ENCODE measurements around the gene ATP4B.

The ATP4B gene

DNA sequence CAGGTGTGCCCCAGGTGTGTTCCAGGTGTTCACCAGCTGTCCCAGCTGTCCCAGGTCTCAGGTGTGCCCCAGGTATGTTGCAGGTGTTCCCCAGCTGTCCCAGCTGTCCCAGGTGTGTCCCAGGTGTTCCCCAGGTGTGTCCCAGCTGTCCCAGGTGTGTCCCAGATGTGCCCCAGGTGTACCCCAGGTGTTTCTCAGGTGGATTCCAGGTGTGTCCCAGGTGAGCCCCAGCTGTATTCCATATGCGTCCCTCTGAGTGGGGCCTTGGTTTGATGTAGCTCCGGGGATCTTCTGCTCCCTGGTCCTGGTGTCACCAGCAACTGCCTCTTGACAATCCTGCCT lies 8.3 kb upstream of the ATP4B start:
- H3K4me3 ChIP-seq (ENCODE audit: low read depth, low read length): no peak overlapping the region
- TF ChIP-seq ZNF140 (tag by site-specific recombination; IDR thresholded peaks at IDR 0.05): no peak
- TF ChIP-seq ZEB2 (tag by site-specific recombination; IDR thresholded peaks at IDR 0.05): peak; percentile 99
- no peaks in the 10 kb centered on the region for H3K4me1 ChIP-seq (ENCODE audit: control insufficient read depth, insufficient read depth, low read length)
- CTCF ChIA-PET: interaction anchor here (0.6 to 1.2 kb wide), 2 partner anchors 58 to 207 kb away, joined by 3 to 4 read pairs; no protein-coding TSS in a partner anchor
- H3K27ac ChIP-seq (ENCODE audit: extremely low read depth, low read depth, low read length): no peak overlapping the region
- POLR2A ChIA-PET: interaction anchor here (0.7 kb wide), 1 partner anchor 223 kb away, joined by 4 read pairs; no protein-coding TSS in a partner anchor
- no peaks in the 10 kb centered on the region for H3K9me3 ChIP-seq (ENCODE audit: control insufficient read depth, insufficient read depth, low read depth, low read length)
- H3K36me3 ChIP-seq (ENCODE audit: control insufficient read depth in 2 of 2, insufficient read depth in 1 of 2, low read length in 2 of 2): no peaks in the 10 kb centered on the region

GRCh38 chr13:113665597-113666328 lies 7.8 kb upstream of the ATP4B start:
- H3K36me3 ChIP-seq (ENCODE audit: control insufficient read depth in 2 of 2, insufficient read depth in 1 of 2, low read length in 2 of 2): no peaks in the 10 kb centered on the region
- no peaks in the 10 kb centered on the region for H3K4me1 ChIP-seq (ENCODE audit: control insufficient read depth, insufficient read depth, low read length)
- TF ChIP-seq ZNF768 (tag by site-specific recombination; IDR thresholded peaks at IDR 0.05) (no peak), ZEB2 (tag by site-specific recombination; IDR thresholded peaks at IDR 0.05) (peak; percentile 100)
- no peak overlapping the region for H3K4me3 ChIP-seq (ENCODE audit: low read depth, low read length)
- no peaks in the 10 kb centered on the region for H3K9me3 ChIP-seq (ENCODE audit: control insufficient read depth, insufficient read depth, low read depth, low read length)
- CTCF ChIA-PET: interaction anchor here (0.5 to 1.2 kb wide), 2 partner anchors 59 to 563 kb away, joined by 3 to 4 read pairs; no protein-coding TSS in a partner anchor
- no peak overlapping the region for H3K27ac ChIP-seq (ENCODE audit: extremely low read depth, low read depth, low read length)
- POLR2A ChIA-PET: interaction anchor here (0.7 kb wide), 1 partner anchor 223 kb away, joined by 4 read pairs; no protein-coding TSS in a partner anchor

DNA sequence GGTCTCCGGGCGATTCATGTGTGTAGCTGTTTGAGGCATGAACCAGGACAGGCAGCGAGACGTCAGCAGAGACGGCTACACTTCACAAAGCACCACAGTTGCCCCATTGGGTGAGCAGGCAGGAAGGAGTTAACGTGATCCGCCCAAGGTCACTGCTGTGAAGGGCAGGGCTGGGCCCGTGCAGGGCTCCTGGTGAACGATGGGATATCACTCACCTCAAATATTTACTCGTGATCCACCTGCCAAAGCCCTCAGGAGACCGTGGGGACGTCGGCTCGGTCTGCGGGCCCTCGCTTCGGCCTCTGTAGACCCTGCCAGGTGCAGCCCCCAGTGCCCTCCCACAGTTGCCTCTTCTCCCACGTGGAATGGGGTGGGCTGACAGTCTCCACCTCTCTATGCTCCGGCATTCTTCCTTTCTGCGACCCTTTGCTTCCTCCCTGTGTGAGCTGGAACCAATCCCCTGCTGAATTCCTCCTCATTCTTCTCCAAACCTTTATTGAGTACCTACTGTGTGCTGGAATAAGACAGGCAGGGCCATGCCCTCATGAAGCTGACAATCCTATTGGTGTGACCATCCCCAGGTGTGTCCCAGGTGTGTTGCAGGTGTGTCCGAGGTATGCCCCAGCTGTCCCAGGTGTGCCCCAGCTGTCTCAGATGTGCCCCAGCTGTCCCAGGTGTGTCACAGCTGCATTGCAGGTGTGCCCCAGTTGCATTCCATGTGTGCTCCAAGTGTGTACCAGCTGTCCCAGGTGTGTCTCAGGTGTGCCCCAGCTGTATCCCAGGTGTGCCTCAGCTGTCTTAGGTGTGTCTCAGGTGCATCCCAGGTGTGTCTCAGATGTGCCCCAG lies 7.0 kb upstream of the ATP4B start:
- H3K27ac ChIP-seq (ENCODE audit: extremely low read depth, low read depth, low read length): no peak overlapping the region
- TF ChIP-seq ZSCAN4 (tag by site-specific recombination; IDR thresholded peaks at IDR 0.05) (no peak), ZNF677 (tag by site-specific recombination; IDR thresholded peaks at IDR 0.05) (no peak), PRDM2 (tag by site-specific recombination; IDR thresholded peaks at IDR 0.05; ENCODE audit: borderline replicate concordance) (no peak), ZNF184 (tag by site-specific recombination; IDR thresholded peaks at IDR 0.05) (no peak)
- POLR2A ChIA-PET: no interaction called here
- H3K4me3 ChIP-seq (ENCODE audit: low read depth, low read length): no peak overlapping the region
- H3K9me3 ChIP-seq (ENCODE audit: control insufficient read depth, insufficient read depth, low read depth, low read length): no peaks in the 10 kb centered on the region
- H3K4me1 ChIP-seq (ENCODE audit: control insufficient read depth, insufficient read depth, low read length): no peaks in the 10 kb centered on the region
- H3K36me3 ChIP-seq (ENCODE audit: control insufficient read depth in 2 of 2, insufficient read depth in 1 of 2, low read length in 2 of 2): no peaks in the 10 kb centered on the region
- CTCF ChIA-PET: interaction anchor here (0.5 to 0.6 kb wide), 2 partner anchors 25 to 564 kb away, joined by 3 read pairs; no protein-coding TSS in a partner anchor

GRCh38 chr13:113663934-113664333 lies 5.9 kb upstream of the ATP4B start:
- H3K4me3 ChIP-seq (ENCODE audit: low read depth, low read length): no peak overlapping the region
- TF ChIP-seq ZNF280C (tag by site-specific recombination; IDR thresholded peaks at IDR 0.05) (no peak), ZNF133 (tag by site-specific recombination; IDR thresholded peaks at IDR 0.05) (no peak), HOXA7 (CRISPR knock-in tag; IDR thresholded peaks at IDR 0.05; ENCODE audit: borderline replicate concordance) (no peak)
- H3K27ac ChIP-seq (ENCODE audit: extremely low read depth, low read depth, low read length): no peak overlapping the region
- ChIA-PET POLR2A (no interaction called here), CTCF (interaction anchor here (0.6 kb wide), 1 partner anchor 24 kb away, joined by 3 read pairs; no protein-coding TSS in a partner anchor)
- H3K4me1 ChIP-seq (ENCODE audit: control insufficient read depth, insufficient read depth, low read length): no peaks in the 10 kb centered on the region
- no peaks in the 10 kb centered on the region for H3K9me3 ChIP-seq (ENCODE audit: control insufficient read depth, insufficient read depth, low read depth, low read length)
- no peaks in the 10 kb centered on the region for H3K36me3 ChIP-seq (ENCODE audit: control insufficient read depth in 2 of 2, insufficient read depth in 1 of 2, low read length in 2 of 2)
